Keratinocyte (primary cell): ENCODE data around the gene LTB. TPM values are rescaled to one million over a fixed set of nuclear protein-coding genes. Genes with fewer than 3 reads are reported as not detected.

Source experiments
- DNase-seq: peaks from one replicate; pipeline ENCODE4 v3.0.0-alpha.2; 2011; ENCODE audit warnings: low read depth, missing footprints, low spot score
- FAIRE-seq: peaks from 2 replicates; lab custom pipeline; 2011; peaks lifted over from hg19 to GRCh38; lab: Jason Lieb, UNC
- H2AFZ ChIP-seq: 2 replicates; pipeline ENCODE4 v1.6.0; 2012; ENCODE audit warnings: low read length, control low read depth, inconsistent platforms; ENCODE audit not compliant: control insufficient read depth
- H3K27ac ChIP-seq: 2 replicates; pipeline ENCODE4 v1.5.1; 2011; ENCODE audit warnings: low read length; ENCODE audit not compliant: control insufficient read depth, insufficient read depth
- H3K27me3 ChIP-seq: 3 replicates; pipeline ENCODE4 v1.6.0; 2011; ENCODE audit warnings: low read length; ENCODE audit not compliant: control insufficient read depth, insufficient read depth; ENCODE audit errors: extremely low read depth
- H3K36me3 ChIP-seq, 2 experiments: 2 replicates in 1 of 2; 3 replicates in 1 of 2; pipeline ENCODE4 v1.5.1; 2011; ENCODE audit warnings: low read length in 2 of 2, mild to moderate bottlenecking in 1 of 2; ENCODE audit not compliant: control insufficient read depth in 2 of 2, insufficient read depth in 2 of 2; ENCODE audit errors: extremely low read depth in 1 of 2
- H3K4me1 ChIP-seq: 3 replicates; pipeline ENCODE4 v1.5.1; 2011; ENCODE audit warnings: low read length; ENCODE audit not compliant: control insufficient read depth, insufficient read depth; ENCODE audit errors: extremely low read depth
- H3K4me2 ChIP-seq: 3 replicates; pipeline ENCODE4 v1.6.0; 2011; ENCODE audit warnings: low read depth, low read length; ENCODE audit not compliant: control insufficient read depth, insufficient read depth; ENCODE audit errors: extremely low read depth
- H3K4me3 ChIP-seq, 3 experiments: fragments of 200-600 bp in 1 of 3; sonication (generic) in 1 of 3; 2 replicates in 2 of 3; 3 replicates in 1 of 3; pipeline ENCODE4 v1.5.1; 2011 to 2016; ENCODE audit warnings: low read length in 3 of 3, mild to moderate bottlenecking in 3 of 3, control low read depth in 2 of 3, inconsistent platforms in 1 of 3, low read depth in 1 of 3, mixed read lengths in 1 of 3, mixed run types in 1 of 3, moderate library complexity in 1 of 3; ENCODE audit not compliant: control insufficient read depth in 2 of 3, insufficient read depth in 2 of 3; ENCODE audit errors: extremely low read depth in 1 of 3
- H3K79me2 ChIP-seq: 2 replicates; pipeline ENCODE4 v1.6.0; 2012; ENCODE audit warnings: low read length; ENCODE audit not compliant: control insufficient read depth, insufficient read depth
- H3K9ac ChIP-seq: 3 replicates; pipeline ENCODE4 v1.6.0; 2011; ENCODE audit warnings: low read length; ENCODE audit not compliant: control insufficient read depth, insufficient read depth; ENCODE audit errors: extremely low read depth
- H3K9me1 ChIP-seq: 3 replicates; pipeline ENCODE4 v1.6.0; 2011; ENCODE audit warnings: low read length; ENCODE audit not compliant: control insufficient read depth, insufficient read depth; ENCODE audit errors: extremely low read depth
- H3K9me3 ChIP-seq: 2 replicates; pipeline ENCODE4 v1.5.1; 2012; ENCODE audit warnings: low read depth, low read length; ENCODE audit not compliant: control insufficient read depth
- H4K20me1 ChIP-seq: 3 replicates; pipeline ENCODE4 v1.6.0; 2011; ENCODE audit warnings: low read length; ENCODE audit not compliant: control insufficient read depth, insufficient read depth; ENCODE audit errors: extremely low read depth
- CTCF ChIP-seq, 3 experiments: IDR thresholded peaks in 1 of 3; conservative IDR thresholded peaks in 1 of 3; optimal IDR thresholded peaks in 1 of 3; 2 replicates in 2 of 3; 3 replicates in 1 of 3; pipeline versions ENCODE3 to v1.5.1; 2011; ENCODE audit warnings: low read length in 3 of 3, mild to moderate bottlenecking in 3 of 3, moderate library complexity in 2 of 3, control low read depth in 1 of 3, inconsistent platforms in 1 of 3; ENCODE audit not compliant: insufficient read depth in 2 of 3; ENCODE audit errors: extremely low read depth in 1 of 3
- EZH2 ChIP-seq: IDR thresholded peaks from one replicate; pipeline ENCODE4 v1.6.1; 2012; ENCODE audit warnings: inconsistent platforms, mild to moderate bottlenecking, low read length, moderate library complexity
- dilution Hi-C: fragments of 300-500 bp; cut with MboI; formaldehyde crosslinking; loops from one replicate; pipeline ENCODE4 v1.7.0; 2020; ENCODE audit warnings: low sequenced_read_pairs; ENCODE audit not compliant: extremely low pct_ligation_motif_present
- polyA plus RNA-seq, 5 experiments: library from polyadenylated mRNA; depleted of rRNA in 3 of 5; stranded (reverse) in 3 of 5; stranded (forward) in 1 of 5; unstranded in 1 of 5; fragments of >200 nt; gene quantifications; 1 replicate in 1 of 5; 2 replicates in 3 of 5; 3 replicates in 1 of 5; pipeline versions ENCODE4 v1.2.1 to v1.2.3, GENCODE V29; 2011 to 2012; ENCODE audit warnings: missing spikeins in 2 of 5, low read depth in 1 of 5, low replicate concordance in 1 of 5

LTB gene
- polyA plus RNA-seq, 1 donor (not counting 4 experiments of a cell fraction or from before 2014, with no cell fraction given): not detected

- DNase-seq (no peak), FAIRE-seq (no peak)
- Histone ChIP-seq H3K4me2 (peak overlapping the region; percentile 93), H3K4me1 (peaks cover 15% of the 10 kb centered on the region), H3K27ac (peak overlapping the region; percentile 59), H3K9me3 (no peaks in the 10 kb centered on the region), H2AFZ (peak overlapping the region; percentile 97), H3K27me3 (no peaks in the 10 kb centered on the region), H3K36me3 (no peaks in the 10 kb centered on the region), H3K9me1 (no peaks in the 10 kb centered on the region), H3K9ac (peak overlapping the region; percentile 87), H4K20me1 (no peaks in the 10 kb centered on the region), H3K79me2 (no peaks in the 10 kb centered on the region), H3K4me3 (peak overlapping the region; percentile 50 to 90 (median 85))
- TF ChIP-seq CTCF (optimal IDR thresholded peaks at IDR 0.05 in 1 of 3, IDR thresholded peaks at IDR 0.05 in 1 of 3, conservative IDR thresholded peaks at IDR 0.05 in 1 of 3; ENCODE audit: extremely low read depth in 1 of 3, insufficient read depth in 2 of 3, low read length in 3 of 3): peak; percentile 76 to 97 (median 79)
- no peak for TF ChIP-seq EZH2
- dilution Hi-C loops: no loop called here
Measured at GRCh38 chr6:31580807-31581433, 1.3 kb downstream of the LTB start.

GRCh38 chr6:31580438-31580740 lies 1.8 kb downstream of the LTB start:
- peaks cover 19% of the 10 kb centered on the region for H3K4me1 ChIP-seq
- H3K79me2 ChIP-seq: no peaks in the 10 kb centered on the region
- H3K9ac ChIP-seq: peak overlapping the region; percentile 87
- H4K20me1 ChIP-seq: no peaks in the 10 kb centered on the region
- no peaks in the 10 kb centered on the region for H3K9me1 ChIP-seq
- H3K4me3 ChIP-seq: peak overlapping the region in 2 of 3 experiments; percentile 50 to 90
- peak overlapping the region; percentile 82 for H2AFZ ChIP-seq
- no peak for DNase-seq
- dilution Hi-C loops: no loop called here
- H3K27me3 ChIP-seq: no peaks in the 10 kb centered on the region
- peak overlapping the region; percentile 59 for H3K27ac ChIP-seq
- FAIRE-seq: no peak
- H3K9me3 ChIP-seq: no peaks in the 10 kb centered on the region
- H3K36me3 ChIP-seq: no peaks in the 10 kb centered on the region
- H3K4me2 ChIP-seq: peak overlapping the region; percentile 93
- no peak for TF ChIP-seq EZH2
- TF ChIP-seq CTCF (optimal IDR thresholded peaks at IDR 0.05 in 1 of 3, IDR thresholded peaks at IDR 0.05 in 1 of 3, conservative IDR thresholded peaks at IDR 0.05 in 1 of 3; ENCODE audit: extremely low read depth in 1 of 3, insufficient read depth in 2 of 3, low read length in 3 of 3): no peak
